Neural cell (in vitro differentiated cells): ENCODE results near the gene CAPRIN1.

ENCODE experiments used
- CTCF ChIP-seq: fragments of 450-650 bp; IDR thresholded peaks from 2 replicates; pipeline ENCODE4 v1.5.1; 2014; ENCODE audit warnings: antibody characterized with exemption, mild to moderate bottlenecking, moderate library complexity; ENCODE audit not compliant: poor library complexity, severe bottlenecking
- EZH2 ChIP-seq: fragments of 200-600, 300-800 bp; shearing (Covaris generic), sonication (generic); IDR thresholded peaks from 2 replicates; pipeline ENCODE4 v1.6.1; 2014; ENCODE audit warnings: antibody characterized with exemption, low read length, borderline replicate concordance, mild to moderate bottlenecking; ENCODE audit not compliant: insufficient read depth, poor library complexity, severe bottlenecking
- POLR2AphosphoS5 ChIP-seq: IDR thresholded peaks from 2 replicates; pipeline ENCODE4 v1.6.1; 2012
- RAD21 ChIP-seq: fragments of 450-650 bp; conservative IDR thresholded peaks from 2 replicates; pipeline ENCODE4 v1.6.1; 2014; ENCODE audit warnings: antibody characterized with exemption, mild to moderate bottlenecking, moderate library complexity
- TAF1 ChIP-seq: IDR thresholded peaks from 2 replicates; pipeline ENCODE4 v1.6.1; 2012; ENCODE audit warnings: low read depth

- TF ChIP-seq EZH2: no peak
- no peak for TF ChIP-seq TAF1
- no peak for TF ChIP-seq RAD21
- TF ChIP-seq CTCF: no peak
- TF ChIP-seq POLR2AphosphoS5: no peak
Measured at GRCh38 chr11:34080609-34081008, 29.1 kb downstream of the CAPRIN1 start.
